Vagina (tissue), 2 donors: ENCODE measurements around the gene MINDY4.

Source experiments
- POLR2A ChIP-seq, 2 donors: fragments of 450-650 bp; IDR thresholded peaks; one replicate each; pipeline ENCODE4 v1.6.1; 2017; ENCODE audit warnings: antibody characterized with exemption in 2 of 2, mild to moderate bottlenecking in 2 of 2, moderate library complexity in 2 of 2
- POLR2AphosphoS5 ChIP-seq, 2 donors: sonication (generic); formaldehyde crosslinking; IDR thresholded peaks; one replicate each; pipeline ENCODE4 v1.9.0; 2017; ENCODE audit warnings: antibody characterized with exemption in 2 of 2, mild to moderate bottlenecking in 2 of 2, low read depth in 1 of 2; ENCODE audit not compliant: insufficient read depth in 1 of 2
- TF ChIP-seq, protein P1 (sequence below), 3 experiments: fragments of 450-650 bp in 2 of 3; fragments of 200-600 bp in 1 of 3; sonication (generic) in 1 of 3; IDR thresholded peaks; one replicate each; pipeline ENCODE4 v1.5.1; 2017 to 2019; ENCODE audit warnings: antibody characterized with exemption in 3 of 3, mild to moderate bottlenecking in 2 of 3, moderate library complexity in 2 of 3

DNA sequence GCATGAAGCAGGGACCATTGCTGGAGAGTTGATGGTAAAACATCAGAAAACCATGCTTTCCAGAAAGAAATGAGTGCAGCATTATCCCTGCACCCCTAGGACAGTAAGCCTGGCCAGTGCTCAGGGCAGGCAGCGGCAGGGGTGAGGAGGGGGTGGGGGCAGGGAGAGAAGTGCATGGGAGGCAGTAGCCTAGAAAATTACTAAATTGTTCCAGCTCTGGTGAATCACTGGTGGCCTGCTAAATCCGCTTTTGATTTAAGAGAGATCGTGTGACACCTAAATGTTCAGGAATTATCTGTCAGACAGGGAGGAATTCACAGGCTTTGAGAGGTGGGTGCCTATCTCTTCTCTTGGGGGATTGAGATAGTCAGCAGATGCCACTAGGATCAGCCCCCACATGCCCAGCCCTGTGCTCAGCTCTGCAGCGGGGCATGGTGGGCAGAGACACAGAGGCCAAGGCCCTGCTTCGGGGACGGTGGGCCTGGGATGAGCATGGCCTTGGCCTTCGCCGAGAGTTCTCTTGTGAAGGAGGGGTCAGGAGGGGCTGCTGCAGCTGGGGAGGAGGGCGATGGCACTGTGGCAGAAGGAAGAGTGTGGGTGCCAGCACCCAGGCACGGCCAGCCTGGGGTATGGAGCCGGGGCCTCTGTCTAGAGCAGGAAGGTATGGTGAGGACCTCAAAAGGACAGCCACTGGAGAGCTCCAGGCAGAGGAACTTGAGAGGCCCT, 135.5 kb downstream of the MINDY4 start:
- TF ChIP-seq, protein P1, sequence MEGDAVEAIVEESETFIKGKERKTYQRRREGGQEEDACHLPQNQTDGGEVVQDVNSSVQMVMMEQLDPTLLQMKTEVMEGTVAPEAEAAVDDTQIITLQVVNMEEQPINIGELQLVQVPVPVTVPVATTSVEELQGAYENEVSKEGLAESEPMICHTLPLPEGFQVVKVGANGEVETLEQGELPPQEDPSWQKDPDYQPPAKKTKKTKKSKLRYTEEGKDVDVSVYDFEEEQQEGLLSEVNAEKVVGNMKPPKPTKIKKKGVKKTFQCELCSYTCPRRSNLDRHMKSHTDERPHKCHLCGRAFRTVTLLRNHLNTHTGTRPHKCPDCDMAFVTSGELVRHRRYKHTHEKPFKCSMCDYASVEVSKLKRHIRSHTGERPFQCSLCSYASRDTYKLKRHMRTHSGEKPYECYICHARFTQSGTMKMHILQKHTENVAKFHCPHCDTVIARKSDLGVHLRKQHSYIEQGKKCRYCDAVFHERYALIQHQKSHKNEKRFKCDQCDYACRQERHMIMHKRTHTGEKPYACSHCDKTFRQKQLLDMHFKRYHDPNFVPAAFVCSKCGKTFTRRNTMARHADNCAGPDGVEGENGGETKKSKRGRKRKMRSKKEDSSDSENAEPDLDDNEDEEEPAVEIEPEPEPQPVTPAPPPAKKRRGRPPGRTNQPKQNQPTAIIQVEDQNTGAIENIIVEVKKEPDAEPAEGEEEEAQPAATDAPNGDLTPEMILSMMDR (IDR thresholded peaks at IDR 0.05): no peak
- no peak for TF ChIP-seq POLR2A (IDR thresholded peaks at IDR 0.05)
- no peak for TF ChIP-seq POLR2AphosphoS5 (IDR thresholded peaks at IDR 0.05; ENCODE audit: insufficient read depth in 1 of 2, low read depth in 1 of 2)
